Astrocyte of the spinal cord (primary cell): ENCODE results near the gene PITPNM3.

ENCODE experiments used
- DNase-seq: peaks from one replicate; pipeline ENCODE4 v3.0.0; 2011; ENCODE audit warnings: low read depth, low spot score
- H3K4me3 ChIP-seq: 2 replicates; pipeline ENCODE4 v1.5.1; 2011; ENCODE audit warnings: low read depth, mild to moderate bottlenecking, low read length, moderate library complexity
- in situ Hi-C: cut with HindIII; loops from 2 replicates; pipeline ENCODE4 v1.10.0; 2017; ENCODE audit warnings: low sequenced_read_pairs
- TF ChIP-seq, protein P1 (sequence below): IDR thresholded peaks from 2 replicates; pipeline ENCODE4 v1.5.1; 2012; ENCODE audit warnings: low read depth, mild to moderate bottlenecking, low read length, inconsistent platforms

PITPNM3 gene

DNA sequence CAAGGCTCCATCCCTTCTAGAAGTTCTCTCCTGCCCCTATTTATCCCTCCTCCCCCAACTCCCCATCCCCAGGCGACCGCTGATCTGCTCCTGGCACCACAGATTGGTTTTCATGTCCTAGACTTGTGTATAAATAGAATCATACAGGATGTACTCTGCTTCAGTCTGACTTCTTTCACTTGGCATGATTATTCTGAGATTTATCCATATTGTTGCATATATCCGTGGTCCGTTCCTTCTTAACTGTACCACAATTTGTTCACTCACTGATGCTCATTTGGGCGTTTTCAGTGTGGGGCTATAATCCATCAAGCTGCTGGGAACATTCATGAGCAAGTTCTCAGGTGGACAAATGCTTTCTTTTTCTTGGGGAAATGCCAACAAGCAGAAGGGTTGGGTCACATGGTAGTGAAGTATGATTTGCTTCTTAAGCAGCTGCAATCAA, 23.9 kb downstream of the PITPNM3 start:
- H3K4me3 ChIP-seq, result no peak overlapping the region
- TF ChIP-seq, protein P1, sequence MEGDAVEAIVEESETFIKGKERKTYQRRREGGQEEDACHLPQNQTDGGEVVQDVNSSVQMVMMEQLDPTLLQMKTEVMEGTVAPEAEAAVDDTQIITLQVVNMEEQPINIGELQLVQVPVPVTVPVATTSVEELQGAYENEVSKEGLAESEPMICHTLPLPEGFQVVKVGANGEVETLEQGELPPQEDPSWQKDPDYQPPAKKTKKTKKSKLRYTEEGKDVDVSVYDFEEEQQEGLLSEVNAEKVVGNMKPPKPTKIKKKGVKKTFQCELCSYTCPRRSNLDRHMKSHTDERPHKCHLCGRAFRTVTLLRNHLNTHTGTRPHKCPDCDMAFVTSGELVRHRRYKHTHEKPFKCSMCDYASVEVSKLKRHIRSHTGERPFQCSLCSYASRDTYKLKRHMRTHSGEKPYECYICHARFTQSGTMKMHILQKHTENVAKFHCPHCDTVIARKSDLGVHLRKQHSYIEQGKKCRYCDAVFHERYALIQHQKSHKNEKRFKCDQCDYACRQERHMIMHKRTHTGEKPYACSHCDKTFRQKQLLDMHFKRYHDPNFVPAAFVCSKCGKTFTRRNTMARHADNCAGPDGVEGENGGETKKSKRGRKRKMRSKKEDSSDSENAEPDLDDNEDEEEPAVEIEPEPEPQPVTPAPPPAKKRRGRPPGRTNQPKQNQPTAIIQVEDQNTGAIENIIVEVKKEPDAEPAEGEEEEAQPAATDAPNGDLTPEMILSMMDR, result no peak
- in situ Hi-C loops, result no loop called here
- DNase-seq, result no peak

DNA sequence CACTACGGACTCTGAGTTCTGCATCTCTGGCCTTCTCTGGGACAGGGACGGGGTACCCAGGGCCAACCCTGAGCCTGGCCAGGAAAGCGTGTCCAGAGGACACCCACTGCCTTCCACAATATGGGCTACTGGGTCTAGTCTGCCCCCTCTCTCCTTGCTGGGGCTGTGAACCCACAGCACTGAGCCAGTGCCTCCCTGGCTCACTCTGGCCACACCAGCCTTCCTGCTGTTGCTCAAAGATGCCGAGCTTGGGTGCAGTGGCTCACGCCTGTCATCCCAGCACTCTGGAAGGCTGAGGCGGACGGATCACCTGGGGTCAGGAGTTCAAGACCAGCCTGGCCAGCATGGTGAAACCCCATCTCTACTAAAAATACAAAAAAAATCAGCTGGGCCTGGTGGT, 24.8 kb downstream of the PITPNM3 start:
- TF ChIP-seq, protein P1, result no peak
- in situ Hi-C loops, result no loop called here
- no peak overlapping the region for H3K4me3 ChIP-seq
- no peak for DNase-seq

DNA sequence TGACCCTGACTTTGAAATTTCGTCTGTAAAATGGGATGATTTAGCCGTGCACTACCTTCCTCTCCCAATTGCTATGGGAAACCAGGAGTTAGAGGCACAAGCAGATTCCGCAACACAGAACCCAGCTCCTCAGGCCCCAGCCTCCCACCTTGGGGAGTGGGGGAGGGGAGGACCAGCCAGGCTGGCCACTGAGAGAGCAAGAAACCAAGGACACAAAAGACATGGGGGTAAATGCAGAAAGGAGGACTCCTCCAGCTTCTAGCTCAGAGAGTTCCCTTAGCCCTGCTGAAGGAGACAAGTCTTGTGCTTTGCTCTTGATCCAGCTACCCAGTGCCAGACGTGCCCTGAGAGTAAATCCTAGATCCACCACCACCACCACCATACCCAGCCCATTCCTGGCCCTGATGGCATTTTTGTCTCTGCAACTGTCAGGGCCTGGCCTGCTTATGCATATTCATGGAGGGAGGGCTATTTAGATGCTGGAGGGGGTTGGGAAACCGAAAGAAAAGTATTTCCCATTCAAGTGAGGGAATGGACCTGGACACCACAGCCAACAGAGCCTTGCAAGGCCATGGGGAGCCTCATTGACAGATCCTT, 25.9 kb downstream of the PITPNM3 start:
- in situ Hi-C loops, result no loop called here
- DNase-seq, result no peak
- no peak overlapping the region for H3K4me3 ChIP-seq
- TF ChIP-seq, protein P1, result no peak

DNA sequence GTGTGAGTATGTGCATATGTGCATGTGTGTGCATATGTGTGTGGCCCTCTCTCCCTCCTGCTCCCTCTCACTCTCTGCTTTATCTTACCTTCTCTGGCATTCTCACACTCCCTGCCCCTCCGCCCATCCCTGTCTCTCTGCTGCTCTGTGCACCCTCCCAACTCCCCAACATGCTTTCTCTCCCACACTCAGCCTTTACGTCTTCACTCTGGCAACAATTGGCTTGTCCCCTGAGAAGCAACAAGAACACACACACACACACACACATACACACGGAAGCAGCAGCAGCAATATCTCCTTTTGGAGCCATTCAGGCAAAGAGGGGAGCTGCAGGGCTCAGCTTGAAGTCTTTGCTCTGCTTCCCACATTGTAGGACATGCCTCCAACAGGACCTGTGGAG, 27.8 kb downstream of the PITPNM3 start:
- H3K4me3 ChIP-seq, result no peak overlapping the region
- no peak for DNase-seq
- in situ Hi-C loops, result no loop called here
- TF ChIP-seq, protein P1, result no peak

DNA sequence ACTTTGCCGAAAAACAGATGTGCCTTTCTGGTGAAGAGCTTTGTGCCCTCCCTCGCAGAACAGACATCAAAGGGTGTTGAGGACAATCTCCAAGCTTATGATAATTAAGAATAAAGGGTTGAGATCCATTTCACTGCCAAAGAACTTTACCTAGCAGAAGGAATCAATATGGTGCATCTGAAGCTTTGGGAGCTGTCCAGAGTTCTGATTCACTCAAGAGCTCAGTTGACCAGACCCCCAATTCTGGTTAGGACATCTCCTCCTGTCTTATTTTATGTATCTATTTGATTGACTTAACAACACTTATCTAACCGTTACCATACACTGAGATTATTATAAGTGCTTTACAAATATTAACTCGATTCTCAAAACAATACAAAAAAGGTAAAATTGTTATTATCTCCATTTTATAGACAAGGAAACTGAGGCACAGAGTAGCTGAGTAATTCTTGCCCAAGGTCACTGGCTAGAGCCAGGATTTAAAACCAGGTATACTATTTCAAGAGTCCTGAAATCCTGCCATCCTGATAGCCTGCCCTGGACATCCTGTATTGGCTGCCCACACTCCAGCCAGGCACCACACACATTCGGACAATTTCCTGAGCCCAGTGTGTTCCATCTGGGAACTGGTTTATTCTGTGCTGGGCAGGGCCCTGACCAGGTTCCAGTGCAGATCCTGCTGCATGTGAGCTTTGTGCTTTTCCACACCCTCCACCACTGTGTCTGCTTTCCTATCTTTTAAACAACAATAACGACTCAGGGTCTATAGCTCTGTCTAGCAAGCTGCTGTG, 29.8 kb downstream of the PITPNM3 start:
- TF ChIP-seq, protein P1, result no peak
- in situ Hi-C loops, result no loop called here
- DNase-seq, result no peak
- H3K4me3 ChIP-seq, result no peak overlapping the region

DNA sequence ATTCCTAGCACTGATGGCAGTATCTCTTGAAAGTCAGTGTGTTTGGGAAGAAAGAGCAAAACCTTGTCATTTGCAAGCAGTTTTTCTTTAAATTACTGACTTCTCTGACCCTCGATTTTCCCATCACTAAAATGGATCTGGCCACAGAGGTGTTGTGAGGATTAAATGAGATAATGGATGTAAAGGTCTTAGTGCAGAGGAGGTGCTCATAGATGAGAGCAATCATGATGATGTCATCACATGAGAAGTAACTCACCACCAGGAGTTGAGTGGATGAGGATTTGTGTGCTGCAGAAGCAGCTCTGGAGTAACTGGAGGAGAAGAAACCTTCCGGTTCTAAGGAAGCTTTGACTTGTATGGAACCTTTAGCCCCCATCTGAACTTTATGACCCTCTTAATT, 30.6 kb downstream of the PITPNM3 start:
- DNase-seq, result no peak
- in situ Hi-C loops, result no loop called here
- no peak overlapping the region for H3K4me3 ChIP-seq
- TF ChIP-seq, protein P1, result no peak
